Thyroid gland (tissue), 4 donors: Measurements from ENCODE around the gene HOXA3. TPM values are rescaled to one million over a fixed set of nuclear protein-coding genes. Genes with fewer than 3 reads are reported as not detected.

Source experiments
- DNase-seq, 2 donors: peaks; one replicate each; pipeline ENCODE4 v3.0.0-alpha.2; 2019
- H3K27ac ChIP-seq, 3 donors: fragments of 200-600 bp; sonication (generic); 1 replicate in 2 of 3; 2 replicates in 1 of 3; pipeline ENCODE4 v1.5.1; 2016 to 2019; ENCODE audit warnings: mild to moderate bottlenecking in 1 of 3, moderate library complexity in 1 of 3
- H3K27me3 ChIP-seq: fragments of 200-600 bp; sonication (generic); one replicate; pipeline ENCODE4 v1.5.1; 2019
- H3K36me3 ChIP-seq, 2 donors: fragments of 200-600 bp; sonication (generic); one replicate each; pipeline ENCODE4 v1.5.1; 2016 to 2019
- H3K4me1 ChIP-seq, 2 donors: fragments of 200-600 bp; sonication (generic); one replicate each; pipeline ENCODE4 v1.5.1; 2017 to 2019
- H3K4me3 ChIP-seq, 3 donors: fragments of 200-600 bp; sonication (generic); replicated peaks in 1 of 3; 1 replicate in 2 of 3; 2 replicates in 1 of 3; pipeline ENCODE4 v1.5.1; 2016; ENCODE audit warnings: mild to moderate bottlenecking in 1 of 3
- H3K9me3 ChIP-seq: fragments of 200-600 bp; sonication (generic); one replicate; pipeline ENCODE4 v1.5.1; 2017
- POLR2A ChIP-seq, 2 donors: fragments of 450-650 bp; IDR thresholded peaks; one replicate each; pipeline ENCODE4 v1.6.1; 2017; ENCODE audit warnings: antibody characterized with exemption in 2 of 2, mild to moderate bottlenecking in 2 of 2, moderate library complexity in 1 of 2
- WGBS, 2 donors: methylation state at CpG; one replicate each; pipeline ENCODE4 v1.1.5; 2017; 5-methylcytosine and 5-hydroxymethylcytosine counted together
- intact Hi-C: fragments of 100-400 bp; cut with DNase I; formaldehyde crosslinking; loops from one replicate; pipeline ENCODE4 v1.15.1; 2023
- total RNA-seq, 4 donors: library from RNA; depleted of rRNA; stranded (reverse); fragments of >200 nt; gene quantifications; one replicate each; pipeline ENCODE4 v1.2.3, GENCODE V29; 2016
- TF ChIP-seq, protein P1 (sequence below), 6 experiments: fragments of 200-600 bp in 3 of 6; fragments of 450-650 bp in 3 of 6; sonication (generic) in 3 of 6; IDR thresholded peaks; one replicate each; pipeline ENCODE4 v1.5.1; 2016 to 2019; ENCODE audit warnings: antibody characterized with exemption in 6 of 6, mild to moderate bottlenecking in 2 of 6, inconsistent platforms in 1 of 6, moderate library complexity in 1 of 6

HOXA3 gene
- total RNA-seq, 4 donors from 2014 or later, result 0.94 to 6.1 (median 1.9) TPM

GRCh38 chr7:27158436-27159265, 6.3 kb upstream of the HOXA3 start:
- intact Hi-C loops, result no loop called here

DNA sequence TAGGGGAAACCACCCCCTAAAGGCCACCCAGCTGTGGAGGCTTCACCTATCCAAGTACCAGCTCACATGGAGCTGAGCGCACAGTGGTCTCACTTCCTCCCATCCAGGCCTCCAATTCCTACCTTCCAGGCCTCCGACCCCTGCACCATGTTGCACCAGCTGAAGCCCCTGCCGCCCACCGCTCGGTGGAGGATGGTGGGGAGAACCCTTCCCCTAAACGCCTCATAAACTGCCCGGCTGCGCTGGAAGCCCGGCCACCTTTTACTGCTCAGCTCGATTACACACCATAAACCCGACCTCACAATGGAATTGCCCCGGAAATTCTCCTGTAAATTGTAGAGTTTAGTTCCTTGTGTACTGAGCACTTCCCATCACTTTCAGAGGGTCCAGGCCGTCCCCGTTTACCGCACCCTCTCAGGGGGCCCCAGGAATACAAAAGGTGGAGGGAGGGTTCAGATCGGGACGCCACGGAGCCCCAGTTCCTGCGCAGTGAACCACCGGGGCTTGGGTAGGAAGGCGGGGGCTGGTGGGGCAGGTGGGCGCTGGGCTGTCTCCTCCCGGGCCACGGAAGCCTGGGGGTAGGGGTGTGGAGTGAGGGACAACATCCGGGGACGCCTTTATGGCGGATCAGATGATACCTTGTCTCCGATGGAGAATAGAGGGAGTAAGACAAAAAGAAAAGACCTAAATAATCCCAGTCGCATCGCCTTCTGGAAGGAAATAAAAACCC, 5.5 kb upstream of the HOXA3 start:
- H3K27me3 ChIP-seq, result peaks cover 69% of the 10 kb centered on the region
- no peaks in the 10 kb centered on the region for H3K9me3 ChIP-seq
- H3K4me3 ChIP-seq, result no peak overlapping the region
- no peak for DNase-seq
- H3K36me3 ChIP-seq, result no peaks in the 10 kb centered on the region
- no peak overlapping the region for H3K27ac ChIP-seq
- 18 to 25% methylated on average over 29 to 30 of the region's 30 CpGs for WGBS, 2 donors
- intact Hi-C loops, result no loop called here
- TF ChIP-seq, protein P1, sequence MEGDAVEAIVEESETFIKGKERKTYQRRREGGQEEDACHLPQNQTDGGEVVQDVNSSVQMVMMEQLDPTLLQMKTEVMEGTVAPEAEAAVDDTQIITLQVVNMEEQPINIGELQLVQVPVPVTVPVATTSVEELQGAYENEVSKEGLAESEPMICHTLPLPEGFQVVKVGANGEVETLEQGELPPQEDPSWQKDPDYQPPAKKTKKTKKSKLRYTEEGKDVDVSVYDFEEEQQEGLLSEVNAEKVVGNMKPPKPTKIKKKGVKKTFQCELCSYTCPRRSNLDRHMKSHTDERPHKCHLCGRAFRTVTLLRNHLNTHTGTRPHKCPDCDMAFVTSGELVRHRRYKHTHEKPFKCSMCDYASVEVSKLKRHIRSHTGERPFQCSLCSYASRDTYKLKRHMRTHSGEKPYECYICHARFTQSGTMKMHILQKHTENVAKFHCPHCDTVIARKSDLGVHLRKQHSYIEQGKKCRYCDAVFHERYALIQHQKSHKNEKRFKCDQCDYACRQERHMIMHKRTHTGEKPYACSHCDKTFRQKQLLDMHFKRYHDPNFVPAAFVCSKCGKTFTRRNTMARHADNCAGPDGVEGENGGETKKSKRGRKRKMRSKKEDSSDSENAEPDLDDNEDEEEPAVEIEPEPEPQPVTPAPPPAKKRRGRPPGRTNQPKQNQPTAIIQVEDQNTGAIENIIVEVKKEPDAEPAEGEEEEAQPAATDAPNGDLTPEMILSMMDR (IDR thresholded peaks at IDR 0.05), result no peak
- no peak for TF ChIP-seq POLR2A (IDR thresholded peaks at IDR 0.05)
- peaks cover 18 to 29% of the 10 kb centered on the region in 2 donors for H3K4me1 ChIP-seq

More at GRCh38 chr7:27158436-27159265, 6.3 kb upstream of the HOXA3 start:
- DNase-seq, result no peak
- no peaks in the 10 kb centered on the region for H3K36me3 ChIP-seq
- H3K9me3 ChIP-seq, result no peaks in the 10 kb centered on the region
- peaks cover 18 to 29% of the 10 kb centered on the region in 2 donors for H3K4me1 ChIP-seq
- WGBS, 2 donors, result 25 to 42% methylated on average over 35 of the region's 35 CpGs
- peaks cover 67% of the 10 kb centered on the region for H3K27me3 ChIP-seq
- TF ChIP-seq, protein P1 (IDR thresholded peaks at IDR 0.05), result no peak
- no peak for TF ChIP-seq POLR2A (IDR thresholded peaks at IDR 0.05)
- no peak overlapping the region for H3K4me3 ChIP-seq
- H3K27ac ChIP-seq, result no peak overlapping the region

DNA sequence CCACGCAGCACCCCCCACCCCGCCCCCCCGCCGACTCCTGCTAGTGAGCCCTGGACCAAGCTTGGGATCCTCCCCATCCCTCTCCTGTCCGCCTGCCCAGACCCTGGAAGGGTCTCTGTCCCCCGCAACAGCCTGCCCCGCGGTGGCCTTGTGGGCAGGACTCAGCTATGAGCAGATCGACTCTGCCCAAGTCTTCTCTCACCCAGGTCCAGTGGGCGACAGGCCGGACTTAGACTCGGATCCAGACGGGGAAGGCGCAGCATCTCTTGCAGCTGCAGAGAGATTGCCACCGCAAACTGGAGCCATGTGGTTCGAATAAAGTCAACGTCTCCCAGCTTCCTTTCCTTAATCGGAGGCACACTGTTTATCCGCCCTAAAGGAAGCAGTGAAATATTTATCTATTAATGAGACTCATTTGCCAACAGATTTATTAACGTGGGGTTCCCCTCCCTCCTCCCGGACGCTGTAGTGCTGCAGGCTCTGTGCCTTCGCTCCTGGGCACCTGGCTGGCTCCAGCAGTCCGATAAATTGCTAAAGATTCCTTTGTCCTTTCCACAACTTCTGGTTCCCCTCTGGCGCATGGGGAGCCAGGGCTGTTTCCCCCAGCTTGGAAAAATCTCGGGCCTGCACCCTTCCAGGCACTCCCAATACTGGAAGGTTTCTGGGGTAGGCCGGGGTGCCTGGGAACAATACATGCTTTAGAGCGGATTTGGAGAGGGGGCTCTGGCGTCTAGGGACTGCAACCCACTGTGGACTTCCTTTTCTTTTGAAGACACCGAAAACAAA, 4.7 kb upstream of the HOXA3 start:
- Histone ChIP-seq H3K27ac (no peak overlapping the region), H3K9me3 (no peaks in the 10 kb centered on the region), H3K27me3 (peaks cover 76% of the 10 kb centered on the region), H3K4me3 (no peak overlapping the region), H3K4me1 (peaks cover 18 to 33% of the 10 kb centered on the region in 2 donors), H3K36me3 (no peaks in the 10 kb centered on the region)
- intact Hi-C loops, result no loop called here
- WGBS, 2 donors, result 16 to 27% methylated on average over 21 of the region's 30 CpGs
- DNase-seq, result no peak
- TF ChIP-seq, protein P1 (IDR thresholded peaks at IDR 0.05), result no peak
- TF ChIP-seq POLR2A (IDR thresholded peaks at IDR 0.05), result no peak

DNA sequence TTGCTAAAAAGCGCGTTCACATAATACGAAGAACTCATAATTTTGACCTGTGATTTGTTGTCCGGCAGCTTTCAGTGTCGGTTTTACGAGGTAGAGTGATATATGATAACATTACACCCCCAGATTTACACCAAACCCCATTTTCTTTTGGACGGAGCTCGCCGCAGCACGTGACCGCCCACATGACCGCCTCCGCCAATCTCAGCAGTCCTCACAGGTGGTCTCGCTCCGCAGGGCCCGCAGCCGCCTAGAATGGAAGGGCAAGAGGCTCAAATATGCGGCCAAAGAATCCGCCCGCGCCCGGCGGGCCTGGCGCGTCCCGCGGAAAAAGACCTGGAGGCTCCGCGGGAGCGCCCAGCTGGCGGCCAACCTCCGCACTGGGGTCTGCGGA, 4.1 kb upstream of the HOXA3 start, which contains the start of gene HOXA7:
TSS of gene HOXA7 (minus strand) at position 168 of the 391 bp plus-strand sequence. CDS start at position 38, 130 bp downstream.
- intact Hi-C loops, result no loop called here
- peaks cover 77% of the 10 kb centered on the region for H3K27me3 ChIP-seq
- H3K4me1 ChIP-seq, result peaks cover 18 to 32% of the 10 kb centered on the region in 2 donors
- H3K4me3 ChIP-seq, result no peak within 1 kb of the TSS
- TF ChIP-seq POLR2A (IDR thresholded peaks at IDR 0.05), result no peak
- TF ChIP-seq, protein P1 (IDR thresholded peaks at IDR 0.05), result no peak
- WGBS, 2 donors, result 5 to 6% methylated on average over 17 to 25 of the region's 33 CpGs
- H3K27ac ChIP-seq, result no peak within 1 kb of the TSS
- no peak for DNase-seq
- H3K36me3 ChIP-seq, result no peaks in the 10 kb centered on the region
- H3K9me3 ChIP-seq, result no peaks in the 10 kb centered on the region
